Heart right ventricle (tissue), 16 donors: ENCODE measurements around the gene CNIH3. TPM values are rescaled to one million over a fixed set of nuclear protein-coding genes. Genes with fewer than 3 reads are reported as not detected.

Source experiments
- ATAC-seq, 8 donors: fragments of 200-7000 bp; cut with Tn5 transposase; one replicate each; pipeline ENCODE4 v1.9.1; 2020; ENCODE audit warnings: mild to moderate bottlenecking in 8 of 8, moderate library complexity in 8 of 8, moderate number of reproducible peaks in 1 of 8
- DNase-seq, 2 donors: peaks; one replicate each; pipeline ENCODE4 v3.0.0-alpha.2; 2020
- H3K27ac ChIP-seq, 10 donors: fragments of 200-600 bp; sonication (generic) in 2 of 10; one replicate each; pipeline versions ENCODE4 v1.5.0 to v1.8.0; 2020 to 2022; ENCODE audit warnings: mild to moderate bottlenecking in 3 of 10
- H3K27me3 ChIP-seq, 7 donors: fragments of 200-600 bp; one replicate each; pipeline ENCODE4 v1.8.0; 2021 to 2022; ENCODE audit warnings: mild to moderate bottlenecking in 2 of 7
- H3K36me3 ChIP-seq, 9 donors: fragments of 200-600 bp; sonication (generic) in 1 of 9; one replicate each; pipeline versions ENCODE4 v1.5.0 to v1.8.0; 2020 to 2022; ENCODE audit warnings: mild to moderate bottlenecking in 2 of 9
- H3K4me1 ChIP-seq, 9 donors: fragments of 200-600 bp; sonication (generic) in 1 of 9; one replicate each; pipeline versions ENCODE4 v1.5.0 to v1.8.0; 2020 to 2022; ENCODE audit warnings: mild to moderate bottlenecking in 4 of 9
- H3K4me3 ChIP-seq, 10 donors: fragments of 200-600 bp; sonication (generic) in 2 of 10; one replicate each; pipeline versions ENCODE4 v1.5.0 to v1.8.0; 2020 to 2022; ENCODE audit warnings: mild to moderate bottlenecking in 7 of 10, moderate library complexity in 2 of 10
- H3K9me3 ChIP-seq, 11 donors: fragments of 200-600 bp in 10 of 11; sonication (generic) in 2 of 11; one replicate each; pipeline versions ENCODE4 v1.5.0 to v1.8.0; 2013 to 2022; ENCODE audit warnings: mild to moderate bottlenecking in 2 of 11, control low read depth in 1 of 11, moderate library complexity in 1 of 11
- WGBS, 2 donors: extraction: QIAGEN DNeasy Blood & Tissue Kit; methylation state at CpG; one replicate each; pipeline ENCODE4 v1.1.7; 2013; ENCODE audit warnings: inconsistent platforms in 1 of 2; 5-methylcytosine and 5-hydroxymethylcytosine counted together
- intact Hi-C, 10 donors: fragments of 100-400 bp; cut with DNase I; formaldehyde crosslinking; loops; one replicate each; pipeline versions ENCODE4 v1.11.1 to v1.14.2; 2022
- polyA plus RNA-seq, 2 donors: library from polyadenylated mRNA; stranded (reverse); fragments of 200-250 nt; gene quantifications; one replicate each; pipeline ENCODE4 v1.2.3, GENCODE V29; 2013
- total RNA-seq, 10 donors: library from RNA; stranded (reverse); fragmentation: NEBNext Ultra II Directional in 3 of 10; extraction: Animal tissue kit (Norgen Biotek cat#: 25700) in 3 of 10; gene quantifications; one replicate each; pipeline versions ENCODE4 v1.2.1 to v1.2.4, GENCODE V29; 2021 to 2023
- TF ChIP-seq, protein P1 (sequence below), 9 donors: fragments of 200-600 bp; sonication (generic) in 2 of 9; IDR thresholded peaks; one replicate each; pipeline versions ENCODE4 v1.5.0 to v1.8.0; 2021 to 2022; ENCODE audit warnings: antibody characterized with exemption in 9 of 9, mild to moderate bottlenecking in 5 of 9, moderate library complexity in 1 of 9
- donor health status: Arrhythmogenic right ventricular cardiomyopathy.
- donor health status: ischemic (EF 13 %, LVEDD 7.1; RV severe dilation, severe dysfunction).
- donor health status: healthy with polysubstance abuse.
- donor health status: DM: no; HTN: yes; CAD: no.
- donor health status: DM: no; HTN: no; CAD: no.
- donor health status: ischemic (EF 25% LVEDD 6.9; RV normal size, moderate dysfunction).
- donor health status: ischemic (EF 25% LVEDD 5.7; RV mildly dilated, moderate dysfunction).
- donor health status: healthy.
- donor health status: DM: yes; HTN: yes; CAD: no.
- donor health status: Ischemic cardiomyopathy.
- donor health status: ischemic (EF 35%, LVEDD 5.7; RV mildly dilated, moderate dysfunction).
- donor health status: nonischemic (EF 11% LVEDD 7.7; RV severe dilation, severe dysfunction).
- donor health status: DM: yes; HTN: yes; CAD: no.
- donor health status: PGD.
- donor health status: ischemic (EF 29% LVEDD 5.4; RV normal size, mild dysfunction).
- donor health status: nonischemic (EF 23%, LVEDD 6.1; RV moderate dilation, normal function).

Gene CNIH3
- total and polyA plus RNA-seq, 12 donors, result 0.28 to 1.8 (median 0.83) TPM

- TF ChIP-seq, protein P1, sequence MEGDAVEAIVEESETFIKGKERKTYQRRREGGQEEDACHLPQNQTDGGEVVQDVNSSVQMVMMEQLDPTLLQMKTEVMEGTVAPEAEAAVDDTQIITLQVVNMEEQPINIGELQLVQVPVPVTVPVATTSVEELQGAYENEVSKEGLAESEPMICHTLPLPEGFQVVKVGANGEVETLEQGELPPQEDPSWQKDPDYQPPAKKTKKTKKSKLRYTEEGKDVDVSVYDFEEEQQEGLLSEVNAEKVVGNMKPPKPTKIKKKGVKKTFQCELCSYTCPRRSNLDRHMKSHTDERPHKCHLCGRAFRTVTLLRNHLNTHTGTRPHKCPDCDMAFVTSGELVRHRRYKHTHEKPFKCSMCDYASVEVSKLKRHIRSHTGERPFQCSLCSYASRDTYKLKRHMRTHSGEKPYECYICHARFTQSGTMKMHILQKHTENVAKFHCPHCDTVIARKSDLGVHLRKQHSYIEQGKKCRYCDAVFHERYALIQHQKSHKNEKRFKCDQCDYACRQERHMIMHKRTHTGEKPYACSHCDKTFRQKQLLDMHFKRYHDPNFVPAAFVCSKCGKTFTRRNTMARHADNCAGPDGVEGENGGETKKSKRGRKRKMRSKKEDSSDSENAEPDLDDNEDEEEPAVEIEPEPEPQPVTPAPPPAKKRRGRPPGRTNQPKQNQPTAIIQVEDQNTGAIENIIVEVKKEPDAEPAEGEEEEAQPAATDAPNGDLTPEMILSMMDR (IDR thresholded peaks at IDR 0.05), result no peak
- Histone ChIP-seq H3K4me3 (no peak overlapping the region), H3K36me3 (no peaks in the 10 kb centered on the region), H3K4me1 (peaks cover 0 to 6% (median 0%) of the 10 kb centered on the region in 9 donors), H3K27ac (no peak overlapping the region), H3K27me3 (no peaks in the 10 kb centered on the region), H3K9me3 (no peaks in the 10 kb centered on the region)
- DNase-seq (no peak), ATAC-seq (no peak)
- WGBS, 2 donors, result 80% methylated on average over 3 of the region's 3 CpGs
- intact Hi-C loops, result no loop called here
Observed at GRCh38 chr1:224767031-224767430, 150.9 kb downstream of the CNIH3 start.

DNA sequence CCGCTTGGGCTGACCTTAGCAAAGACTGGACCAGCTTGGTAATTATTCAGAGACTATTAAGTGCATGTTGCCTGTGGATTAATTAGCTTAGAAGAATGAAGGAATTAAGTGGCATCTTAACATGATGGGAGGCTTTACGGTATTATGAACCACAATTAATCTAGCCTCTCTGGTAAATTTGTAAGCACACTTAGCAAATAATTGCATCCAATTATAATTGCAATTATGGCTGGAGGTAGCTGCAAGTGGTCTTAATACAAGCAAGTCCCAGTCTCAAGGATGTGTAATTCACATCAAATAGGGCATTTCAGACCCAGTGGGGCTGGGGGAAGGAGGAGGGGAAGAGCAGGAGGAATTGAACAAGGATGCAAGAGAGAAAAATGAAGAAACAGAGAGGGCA is 151.6 kb downstream of the CNIH3 start:
- Histone ChIP-seq H3K4me1 (peaks cover 0 to 6% (median 0%) of the 10 kb centered on the region in 9 donors), H3K9me3 (no peaks in the 10 kb centered on the region), H3K27ac (no peak overlapping the region), H3K36me3 (no peaks in the 10 kb centered on the region), H3K27me3 (no peaks in the 10 kb centered on the region), H3K4me3 (no peak overlapping the region)
- DNase-seq (no peak), ATAC-seq (no peak)
- 92 to 95% methylated on average over 2 of the region's 2 CpGs for WGBS, 2 donors
- intact Hi-C loops, result no loop called here
- TF ChIP-seq, protein P1 (IDR thresholded peaks at IDR 0.05), result no peak

- Histone ChIP-seq H3K27ac (no peak overlapping the region), H3K36me3 (no peaks in the 10 kb centered on the region), H3K9me3 (no peaks in the 10 kb centered on the region), H3K4me3 (no peak overlapping the region), H3K4me1 (peaks cover 0 to 6% (median 0%) of the 10 kb centered on the region in 9 donors), H3K27me3 (peaks cover 0 to under 1% (median 0%) of the 10 kb centered on the region in 7 donors)
- intact Hi-C loops, result no loop called here
- WGBS, 2 donors, result 80 to 90% methylated on average over 6 of the region's 6 CpGs
- TF ChIP-seq, protein P1 (IDR thresholded peaks at IDR 0.05), result no peak
- no peak for DNase-seq
- no peak for ATAC-seq
Observed at GRCh38 chr1:224768971-224769370, 152.9 kb downstream of the CNIH3 start.

DNA sequence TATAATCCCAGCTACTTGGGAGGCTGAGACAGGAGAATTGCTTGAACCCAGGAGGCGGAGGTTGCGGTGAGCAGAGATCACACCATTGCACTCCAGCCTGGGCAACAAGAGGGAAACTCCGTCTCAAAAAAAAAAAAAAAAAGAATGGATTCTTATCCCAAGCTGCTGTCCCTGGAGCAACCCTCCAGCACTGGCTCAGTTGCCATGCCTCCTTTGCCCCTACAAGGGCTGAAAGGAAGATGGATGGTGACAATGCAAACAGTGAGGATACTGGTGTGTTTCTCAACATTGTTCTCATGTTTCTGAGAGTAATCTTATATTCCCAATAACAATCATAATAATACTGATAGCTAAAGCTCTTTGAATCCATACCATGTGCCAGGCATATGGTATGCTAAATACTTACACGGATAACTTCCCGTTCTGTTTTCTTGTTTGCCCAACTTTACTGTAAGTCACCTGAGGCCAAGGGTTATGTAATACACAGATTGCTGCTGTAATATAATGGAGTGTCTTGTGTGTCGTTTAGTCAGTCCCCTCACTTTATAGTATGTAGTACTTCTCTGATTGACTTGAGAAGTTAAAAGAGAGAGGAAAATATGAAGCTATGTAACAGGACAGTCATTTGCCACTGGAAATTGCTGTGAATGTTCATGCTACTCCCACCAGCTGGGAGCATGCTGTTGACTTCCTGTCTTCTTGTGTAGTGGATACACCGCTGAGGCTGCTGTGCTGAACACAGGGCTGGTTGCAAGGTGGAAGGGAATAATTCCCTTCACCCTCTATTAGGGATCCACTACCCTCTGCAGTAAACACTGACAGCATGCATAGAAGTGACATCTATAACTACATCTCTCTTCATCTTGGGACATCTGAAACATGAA is 153.6 kb downstream of the CNIH3 start:
- no peak overlapping the region for H3K4me3 ChIP-seq
- intact Hi-C loops, result no loop called here
- DNase-seq (no peak), ATAC-seq (no peak)
- WGBS, 2 donors, result 80 to 82% methylated on average over 7 of the region's 7 CpGs
- H3K27me3 ChIP-seq, result peaks cover 0 to 7% (median 0%) of the 10 kb centered on the region in 7 donors
- H3K4me1 ChIP-seq, result peaks cover 0 to 6% (median 0%) of the 10 kb centered on the region in 9 donors
- H3K9me3 ChIP-seq, result no peaks in the 10 kb centered on the region
- TF ChIP-seq, protein P1 (IDR thresholded peaks at IDR 0.05), result no peak
- H3K27ac ChIP-seq, result no peak overlapping the region
- no peaks in the 10 kb centered on the region for H3K36me3 ChIP-seq
